Astrocyte (in vitro differentiated cells and primary cell): ENCODE measurements around the gene TTC27.

Experiments used
- EZH2 ChIP-seq: IDR thresholded peaks from 2 replicates; pipeline ENCODE4 v1.6.1; 2012; ENCODE audit warnings: mild to moderate bottlenecking, low read length, inconsistent platforms; ENCODE audit not compliant: insufficient read depth
- TF ChIP-seq, protein P1 (sequence below): IDR thresholded peaks from 2 replicates; pipeline ENCODE4 v1.5.1; 2011; ENCODE audit warnings: low read depth, mild to moderate bottlenecking, inconsistent platforms, low read length, moderate library complexity; ENCODE audit not compliant: insufficient read depth

DNA sequence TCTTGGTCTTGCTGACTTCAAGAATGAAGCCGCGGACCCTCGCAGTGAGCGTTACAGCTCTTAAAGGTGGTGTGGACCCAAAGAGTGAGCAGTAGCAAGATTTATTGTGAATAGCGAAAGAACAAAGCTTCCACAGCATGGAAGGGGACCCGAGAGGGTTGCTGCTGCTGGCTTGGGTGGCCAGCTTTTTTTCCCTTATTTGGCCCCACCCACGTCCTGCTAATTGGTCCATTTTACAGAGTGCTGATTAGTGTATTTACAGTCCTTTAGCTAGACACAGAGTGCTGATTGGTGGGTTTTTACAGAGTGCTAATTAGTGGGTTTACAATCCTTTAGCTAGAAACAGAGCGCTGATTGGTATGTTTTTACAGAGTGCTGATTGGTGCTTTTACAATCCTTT lies 230.9 kb downstream of the TTC27 start:
- TF ChIP-seq, protein P1, sequence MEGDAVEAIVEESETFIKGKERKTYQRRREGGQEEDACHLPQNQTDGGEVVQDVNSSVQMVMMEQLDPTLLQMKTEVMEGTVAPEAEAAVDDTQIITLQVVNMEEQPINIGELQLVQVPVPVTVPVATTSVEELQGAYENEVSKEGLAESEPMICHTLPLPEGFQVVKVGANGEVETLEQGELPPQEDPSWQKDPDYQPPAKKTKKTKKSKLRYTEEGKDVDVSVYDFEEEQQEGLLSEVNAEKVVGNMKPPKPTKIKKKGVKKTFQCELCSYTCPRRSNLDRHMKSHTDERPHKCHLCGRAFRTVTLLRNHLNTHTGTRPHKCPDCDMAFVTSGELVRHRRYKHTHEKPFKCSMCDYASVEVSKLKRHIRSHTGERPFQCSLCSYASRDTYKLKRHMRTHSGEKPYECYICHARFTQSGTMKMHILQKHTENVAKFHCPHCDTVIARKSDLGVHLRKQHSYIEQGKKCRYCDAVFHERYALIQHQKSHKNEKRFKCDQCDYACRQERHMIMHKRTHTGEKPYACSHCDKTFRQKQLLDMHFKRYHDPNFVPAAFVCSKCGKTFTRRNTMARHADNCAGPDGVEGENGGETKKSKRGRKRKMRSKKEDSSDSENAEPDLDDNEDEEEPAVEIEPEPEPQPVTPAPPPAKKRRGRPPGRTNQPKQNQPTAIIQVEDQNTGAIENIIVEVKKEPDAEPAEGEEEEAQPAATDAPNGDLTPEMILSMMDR, result no peak
- no peak for TF ChIP-seq EZH2
